NCI-H460 (cell line): ENCODE results near the gene WDR38. TPM values are rescaled to one million over a fixed set of nuclear protein-coding genes. Genes with fewer than 3 reads are reported as not detected.

Experiments
- DNase-seq: peaks from one replicate; pipeline ENCODE4 v3.0.0-alpha.2; 2016; ENCODE audit warnings: low read depth; ENCODE audit errors: extremely low read depth
- polyA plus RNA-seq: library from polyadenylated mRNA; depleted of rRNA; stranded (reverse); fragments of >200 nt; gene quantifications from 2 replicates; pipeline ENCODE4 v1.2.3, GENCODE V29; 2014; cell fraction: nucleus; rRNA removed
- total RNA-seq: library from RNA; depleted of rRNA; stranded (reverse); fragments of >200 nt; shearing (Covaris generic); gene quantifications from 2 replicates; pipeline ENCODE4 v1.2.3, GENCODE V29; 2014; rRNA removed

Gene WDR38
- total RNA-seq = not detected in 2 replicates
- 0.36 TPM in 1 of 2 replicates, not detected in the other for polyA plus RNA-seq

- DNase-seq = peak; percentile 81
Measured at GRCh38 chr9:124852829-124853531, at the start of gene WDR38. WDR38 (plus strand) TSS chr9:124853460; CDS start chr9:124853532, 72 bp downstream.

GRCh38 chr9:124803911-124804310 is 49.3 kb upstream of the WDR38 start:
- DNase-seq = no peak

- no peak for DNase-seq
Measured at GRCh38 chr9:124805186-124805585, 48.1 kb upstream of the WDR38 start.

GRCh38 chr9:124808246-124808956 is 44.9 kb upstream of the WDR38 start:
- no peak for DNase-seq

GRCh38 chr9:124809211-124809610 is 44.0 kb upstream of the WDR38 start:
- no peak for DNase-seq

- no peak for DNase-seq
Measured at GRCh38 chr9:124809741-124810500, 43.3 kb upstream of the WDR38 start.

- no peak for DNase-seq
Measured at GRCh38 chr9:124810663-124811355, 42.5 kb upstream of the WDR38 start.

GRCh38 chr9:124812441-124812876 is 40.8 kb upstream of the WDR38 start:
- DNase-seq = no peak

- DNase-seq = no peak
Measured at GRCh38 chr9:124813041-124813440, 40.2 kb upstream of the WDR38 start.

- no peak for DNase-seq
Measured at GRCh38 chr9:124813501-124814163, 39.6 kb upstream of the WDR38 start.

- no peak for DNase-seq
Measured at GRCh38 chr9:124814164-124814535, 39.1 kb upstream of the WDR38 start.

- no peak for DNase-seq
Measured at GRCh38 chr9:124815601-124816000, 37.7 kb upstream of the WDR38 start.

GRCh38 chr9:124818431-124819281 is 34.6 kb upstream of the WDR38 start:
- DNase-seq = no peak

- DNase-seq = no peak
Measured at GRCh38 chr9:124820698-124821623, 32.3 kb upstream of the WDR38 start.

- DNase-seq = no peak
Measured at GRCh38 chr9:124828489-124829333, 24.5 kb upstream of the WDR38 start.

- peak; percentile 89 for DNase-seq
Measured at GRCh38 chr9:124829334-124829669, 24.0 kb upstream of the WDR38 start.

GRCh38 chr9:124830593-124830992 is 22.7 kb upstream of the WDR38 start:
- DNase-seq = no peak
